Sigmoid colon (tissue), 4 donors: Measurements from ENCODE around the gene CCDC78.

Experiments used
- POLR2A ChIP-seq, 2 donors: fragments of 450-650 bp; IDR thresholded peaks; one replicate each; pipeline ENCODE4 v1.6.1; 2016; ENCODE audit warnings: antibody characterized with exemption in 2 of 2, mild to moderate bottlenecking in 2 of 2, moderate library complexity in 2 of 2
- POLR2AphosphoS5 ChIP-seq, 4 donors: sonication (generic); formaldehyde crosslinking; IDR thresholded peaks; one replicate each; pipeline ENCODE4 v1.6.1; 2017; ENCODE audit warnings: antibody characterized with exemption in 4 of 4
- TF ChIP-seq, protein P1 (sequence below), 4 experiments: fragments of 450-650 bp in 3 of 4; fragments of 200-600 bp in 1 of 4; IDR thresholded peaks; one replicate each; pipeline ENCODE4 v1.5.1; 2016 to 2019; ENCODE audit warnings: antibody characterized with exemption in 4 of 4, mild to moderate bottlenecking in 3 of 4, moderate library complexity in 2 of 4

DNA sequence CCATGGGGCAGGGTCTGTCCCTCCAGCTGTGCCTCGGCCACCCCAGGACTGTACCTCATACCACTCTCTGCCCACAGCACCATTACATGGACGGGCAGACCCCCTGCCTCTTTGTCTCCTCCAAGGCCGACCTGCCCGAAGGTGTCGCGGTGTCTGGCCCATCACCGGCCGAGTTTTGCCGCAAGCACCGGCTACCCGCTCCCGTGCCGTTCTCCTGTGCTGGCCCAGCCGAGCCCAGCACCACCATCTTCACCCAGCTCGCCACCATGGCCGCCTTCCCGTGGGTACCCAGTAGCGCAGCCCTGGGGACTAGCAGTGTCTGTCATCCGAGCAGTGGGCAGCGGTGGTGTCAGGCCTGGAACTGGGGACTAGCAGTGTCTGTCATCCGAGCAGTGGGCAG, 53.4 kb downstream of the CCDC78 start:
- TF ChIP-seq, protein P1, sequence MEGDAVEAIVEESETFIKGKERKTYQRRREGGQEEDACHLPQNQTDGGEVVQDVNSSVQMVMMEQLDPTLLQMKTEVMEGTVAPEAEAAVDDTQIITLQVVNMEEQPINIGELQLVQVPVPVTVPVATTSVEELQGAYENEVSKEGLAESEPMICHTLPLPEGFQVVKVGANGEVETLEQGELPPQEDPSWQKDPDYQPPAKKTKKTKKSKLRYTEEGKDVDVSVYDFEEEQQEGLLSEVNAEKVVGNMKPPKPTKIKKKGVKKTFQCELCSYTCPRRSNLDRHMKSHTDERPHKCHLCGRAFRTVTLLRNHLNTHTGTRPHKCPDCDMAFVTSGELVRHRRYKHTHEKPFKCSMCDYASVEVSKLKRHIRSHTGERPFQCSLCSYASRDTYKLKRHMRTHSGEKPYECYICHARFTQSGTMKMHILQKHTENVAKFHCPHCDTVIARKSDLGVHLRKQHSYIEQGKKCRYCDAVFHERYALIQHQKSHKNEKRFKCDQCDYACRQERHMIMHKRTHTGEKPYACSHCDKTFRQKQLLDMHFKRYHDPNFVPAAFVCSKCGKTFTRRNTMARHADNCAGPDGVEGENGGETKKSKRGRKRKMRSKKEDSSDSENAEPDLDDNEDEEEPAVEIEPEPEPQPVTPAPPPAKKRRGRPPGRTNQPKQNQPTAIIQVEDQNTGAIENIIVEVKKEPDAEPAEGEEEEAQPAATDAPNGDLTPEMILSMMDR (IDR thresholded peaks at IDR 0.05) = no peak
- TF ChIP-seq POLR2A (IDR thresholded peaks at IDR 0.05) (no peak), POLR2AphosphoS5 (IDR thresholded peaks at IDR 0.05) (no peak)
